Stomach smooth muscle (tissue), 2 donors: Measurements from ENCODE around the gene ENTPD7.
A peak's percentile ranks its signal among the peaks of the same experiment; 100 is the strongest.

Source experiments
- H3K27ac ChIP-seq: one replicate; pipeline ENCODE4 v1.7.0; 2013; ENCODE audit warnings: mild to moderate bottlenecking, low read length, inconsistent platforms
- H3K27me3 ChIP-seq, 2 donors: one replicate each; pipeline ENCODE4 v1.7.0; 2013; ENCODE audit warnings: low read length in 2 of 2; ENCODE audit not compliant: insufficient read depth in 2 of 2, control insufficient read depth in 1 of 2
- H3K36me3 ChIP-seq, 2 donors: one replicate each; pipeline ENCODE4 v1.7.0; 2013; ENCODE audit warnings: low read length in 2 of 2; ENCODE audit not compliant: control insufficient read depth in 2 of 2, insufficient read depth in 2 of 2
- H3K4me1 ChIP-seq: one replicate; pipeline ENCODE4 v1.7.0; 2013; ENCODE audit warnings: low read length; ENCODE audit not compliant: control insufficient read depth, insufficient read depth
- H3K4me3 ChIP-seq, 2 donors: one replicate each; pipeline ENCODE4 v1.7.0; 2013; ENCODE audit warnings: low read length in 2 of 2
- H3K9ac ChIP-seq, 2 donors: one replicate each; pipeline ENCODE4 v1.7.0; 2013; ENCODE audit warnings: low read length in 2 of 2, mild to moderate bottlenecking in 1 of 2
- H3K9me3 ChIP-seq, 2 donors: one replicate each; pipeline ENCODE4 v1.7.0; 2013; ENCODE audit warnings: low read length in 2 of 2; ENCODE audit not compliant: control insufficient read depth in 2 of 2
- donor health status: healthy.
- donor health status: Pancreatic carcinoma.

Gene ENTPD7

DNA sequence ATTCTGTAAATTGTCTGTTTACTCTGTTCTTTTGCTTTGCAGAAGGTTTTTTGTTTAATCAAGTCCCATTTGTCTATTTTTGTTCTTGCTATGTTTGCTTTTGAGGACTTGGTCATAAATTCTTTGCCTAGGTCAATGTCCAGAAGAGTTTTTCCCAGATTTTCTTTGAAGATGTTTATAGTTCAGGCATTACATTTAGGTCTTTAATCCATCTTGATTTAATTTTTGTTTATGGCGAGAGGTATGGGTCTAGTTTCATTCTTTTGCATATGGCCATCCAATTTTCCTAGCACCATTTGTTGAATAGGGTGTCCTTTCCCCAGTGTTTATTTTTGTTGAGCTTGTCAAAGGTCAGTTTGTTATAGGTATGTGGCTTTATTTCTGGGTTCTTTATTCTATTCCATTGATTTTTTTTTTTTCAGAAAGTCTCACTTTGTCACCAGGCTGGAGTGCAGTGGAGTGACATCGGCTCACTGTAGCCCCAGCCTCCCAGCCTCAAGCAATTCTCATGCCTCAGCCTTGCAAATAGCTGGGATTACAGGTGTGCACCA lies 11.6 kb upstream of the ENTPD7 start:
- Histone ChIP-seq H3K27me3 (peaks cover 0 to 7% of the 10 kb centered on the region in 2 donors), H3K4me1 (no peaks in the 10 kb centered on the region), H3K4me3 (no peak overlapping the region), H3K36me3 (no peaks in the 10 kb centered on the region), H3K9me3 (no peaks in the 10 kb centered on the region), H3K27ac (no peak overlapping the region), H3K9ac (no peak overlapping the region)

DNA sequence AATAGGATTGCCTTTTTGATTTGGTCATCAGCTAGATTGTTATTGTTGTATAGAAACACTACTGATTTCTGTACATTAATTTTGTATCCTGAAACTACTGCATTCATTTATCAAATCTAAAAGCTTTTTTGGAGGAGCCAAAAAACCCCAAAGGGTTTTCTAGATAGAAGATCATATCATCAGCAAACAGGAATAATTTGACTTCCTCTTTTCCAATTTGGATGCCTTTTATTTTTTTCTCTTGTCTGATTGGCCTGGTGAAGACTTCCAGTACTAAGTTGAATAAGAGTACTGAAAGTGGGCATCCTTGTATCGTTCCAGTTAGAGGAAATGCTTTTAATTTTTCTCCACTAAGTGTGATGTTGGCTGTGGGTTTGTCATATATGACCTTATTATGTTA lies 10.6 kb upstream of the ENTPD7 start:
- H3K9me3 ChIP-seq: no peaks in the 10 kb centered on the region
- H3K27ac ChIP-seq: no peak overlapping the region
- no peak overlapping the region for H3K9ac ChIP-seq
- H3K27me3 ChIP-seq: peaks cover 0 to 7% of the 10 kb centered on the region in 2 donors
- H3K4me1 ChIP-seq: no peaks in the 10 kb centered on the region
- no peaks in the 10 kb centered on the region for H3K36me3 ChIP-seq
- no peak overlapping the region for H3K4me3 ChIP-seq

DNA sequence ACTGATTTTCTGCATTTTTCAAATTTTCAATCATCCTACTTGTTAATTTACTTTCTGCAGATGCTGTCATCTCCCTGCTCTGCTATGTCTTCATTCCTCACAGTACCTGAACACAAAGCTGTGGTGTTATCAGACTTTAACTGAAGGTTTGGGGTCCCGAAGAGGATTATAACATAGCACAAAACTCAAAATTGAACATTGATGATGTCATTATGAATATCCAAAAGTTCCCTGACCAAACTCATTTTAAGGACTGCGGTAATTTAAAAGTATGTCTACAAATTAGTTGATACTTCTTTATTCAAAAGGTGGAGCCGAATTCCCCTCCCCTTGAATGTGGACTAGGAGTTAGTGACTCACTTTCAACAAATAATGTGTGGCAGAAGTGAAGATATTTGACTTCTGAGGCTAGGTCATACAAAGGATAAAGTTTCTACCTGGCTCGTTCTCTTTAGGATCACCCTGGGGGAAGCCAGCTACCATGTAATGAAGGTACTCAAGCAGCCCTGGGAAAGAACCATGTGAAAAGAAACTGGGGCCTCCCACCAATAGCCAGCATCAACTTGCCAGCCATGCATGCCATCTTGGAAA lies 6.4 kb upstream of the ENTPD7 start:
- no peaks in the 10 kb centered on the region for H3K9me3 ChIP-seq
- no peak overlapping the region for H3K9ac ChIP-seq
- no peak overlapping the region for H3K27ac ChIP-seq
- no peaks in the 10 kb centered on the region for H3K36me3 ChIP-seq
- peaks cover 0 to 7% of the 10 kb centered on the region in 2 donors for H3K27me3 ChIP-seq
- H3K4me1 ChIP-seq: no peaks in the 10 kb centered on the region
- no peak overlapping the region for H3K4me3 ChIP-seq

DNA sequence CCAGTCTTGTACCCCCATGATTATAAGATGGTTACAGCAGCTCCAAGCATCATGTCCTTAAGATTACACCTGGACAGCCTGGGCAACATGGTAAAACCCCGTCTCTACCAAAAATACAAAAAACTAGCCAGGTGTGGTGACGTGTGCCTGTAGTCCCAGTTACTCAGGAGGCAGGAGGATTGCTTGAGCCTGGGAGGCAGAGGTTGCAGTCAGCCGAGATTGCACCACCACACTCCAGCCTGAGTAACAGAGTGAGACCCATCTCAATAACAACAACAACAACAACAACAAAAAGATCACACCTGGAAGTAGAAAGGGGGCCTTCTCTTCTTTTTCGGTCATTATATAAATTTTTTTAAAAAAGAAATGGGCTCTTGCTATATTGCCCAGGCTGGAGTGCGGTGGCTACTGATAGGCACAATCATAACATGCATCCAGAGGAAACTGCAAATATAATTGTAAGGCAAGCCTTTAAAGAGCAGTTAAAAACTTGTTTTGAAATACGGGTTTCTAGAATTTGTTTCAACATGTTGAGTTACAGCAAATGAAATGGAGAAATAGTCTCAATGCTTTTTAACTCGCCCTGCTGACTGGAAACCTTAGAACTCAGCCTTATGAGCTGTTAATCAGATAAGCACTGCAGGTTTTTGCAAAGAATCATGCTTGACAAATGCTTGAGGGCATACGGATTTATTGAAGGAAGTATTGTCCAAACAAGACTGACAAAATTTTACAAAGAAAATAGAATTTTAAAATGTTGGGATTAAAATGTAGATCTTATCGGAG lies 4.7 kb upstream of the ENTPD7 start:
- no peak overlapping the region for H3K27ac ChIP-seq
- no peak overlapping the region for H3K4me3 ChIP-seq
- no peak overlapping the region for H3K9ac ChIP-seq
- H3K36me3 ChIP-seq: no peaks in the 10 kb centered on the region
- no peaks in the 10 kb centered on the region for H3K9me3 ChIP-seq
- H3K4me1 ChIP-seq: peaks cover 7% of the 10 kb centered on the region
- peaks cover 0 to 7% of the 10 kb centered on the region in 2 donors for H3K27me3 ChIP-seq

DNA sequence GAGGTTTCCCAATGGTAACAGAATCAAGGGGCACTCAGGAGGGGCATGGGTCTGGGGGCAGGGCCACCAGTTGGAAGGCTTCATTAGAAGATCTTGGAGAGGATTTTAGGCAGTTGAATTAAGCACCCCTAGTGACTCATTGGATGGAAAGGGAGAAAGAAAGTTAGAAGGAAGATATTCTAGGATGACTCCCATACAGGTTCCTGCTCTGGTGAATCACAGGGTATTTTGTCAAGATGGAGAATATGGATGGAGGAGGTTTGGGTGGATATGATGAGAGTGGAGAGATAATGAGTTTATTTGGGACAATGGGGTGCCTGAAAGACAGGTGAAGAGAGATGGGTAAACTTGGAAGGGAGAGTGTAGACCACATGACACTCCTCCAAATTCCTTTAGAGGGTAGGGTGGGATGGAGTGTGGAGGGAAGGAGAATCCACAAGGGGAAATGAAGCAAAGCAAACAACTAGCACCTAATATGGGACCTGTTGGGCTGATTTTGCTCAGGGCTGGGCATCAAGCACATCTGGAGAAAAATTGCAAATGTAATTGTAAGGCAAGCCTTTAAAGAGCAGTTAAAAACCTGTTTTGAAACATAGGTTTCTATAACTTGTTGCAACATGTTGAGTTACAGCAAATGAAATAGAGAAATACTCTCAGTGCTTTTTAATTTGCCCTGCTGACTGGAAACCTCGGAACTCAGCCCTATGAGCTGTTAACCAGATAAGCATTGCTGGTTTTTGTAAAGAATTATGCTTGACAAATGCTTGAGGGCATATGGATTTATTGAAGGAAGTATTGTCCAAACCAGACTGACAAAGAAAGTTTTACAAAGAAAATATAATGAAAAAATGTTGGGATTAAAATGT lies 2.9 kb upstream of the ENTPD7 start:
- Histone ChIP-seq H3K27ac (no peak overlapping the region), H3K9ac (no peak overlapping the region), H3K36me3 (no peaks in the 10 kb centered on the region), H3K27me3 (peaks cover 0 to 4% of the 10 kb centered on the region in 2 donors), H3K9me3 (no peaks in the 10 kb centered on the region), H3K4me1 (peaks cover 11% of the 10 kb centered on the region), H3K4me3 (no peak overlapping the region)

DNA sequence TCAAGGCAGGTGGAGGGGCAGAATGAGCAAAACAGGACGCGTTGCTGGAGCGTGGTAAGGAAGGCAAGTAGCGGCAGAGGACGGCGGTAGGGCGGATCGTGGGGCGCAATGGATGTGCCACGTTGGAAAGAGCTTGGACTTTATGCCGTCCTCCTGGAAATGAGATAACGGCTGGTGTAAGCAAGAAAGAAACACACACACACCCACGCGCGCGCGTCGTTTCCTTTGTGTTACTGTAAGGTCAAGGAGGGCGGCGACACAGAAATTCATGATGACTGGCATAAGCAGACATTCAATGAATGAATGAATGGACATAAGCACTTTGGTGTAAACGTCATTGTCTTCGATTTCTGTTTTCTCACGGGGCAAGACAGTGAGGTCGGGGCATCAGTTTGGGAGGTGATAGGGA lies 683 bp upstream of the ENTPD7 start:
- peak overlapping the region; percentile 92 for H3K4me3 ChIP-seq
- H3K27me3 ChIP-seq: no peaks in the 10 kb centered on the region
- peaks cover 11% of the 10 kb centered on the region for H3K4me1 ChIP-seq
- H3K27ac ChIP-seq: no peak overlapping the region
- no peaks in the 10 kb centered on the region for H3K9me3 ChIP-seq
- no peaks in the 10 kb centered on the region for H3K36me3 ChIP-seq
- H3K9ac ChIP-seq: peak overlapping the region; percentile 50 to 71

DNA sequence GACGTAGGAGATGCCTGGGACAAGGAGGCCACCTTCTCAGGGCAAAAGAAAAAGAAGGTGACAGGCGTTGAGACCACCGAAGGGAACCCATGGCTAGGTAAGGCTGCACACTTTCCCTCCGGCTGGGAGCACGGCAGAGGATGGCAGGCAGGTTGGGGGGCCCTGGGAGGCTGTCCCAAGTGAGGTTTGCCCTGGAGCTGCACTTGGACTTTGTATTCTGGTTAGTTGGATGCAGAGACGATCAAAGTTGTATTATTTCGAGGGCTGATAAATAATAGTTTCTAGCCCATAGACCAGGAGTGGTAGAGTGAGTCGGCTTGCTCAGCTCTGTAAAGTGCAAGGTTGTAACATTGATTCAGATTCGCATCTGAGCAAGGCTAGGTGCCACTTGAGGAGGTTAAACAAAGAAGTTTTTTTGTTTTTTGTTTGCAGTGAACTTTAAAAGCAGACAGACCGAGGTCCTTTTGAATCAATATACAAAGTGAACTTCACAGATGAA lies 608 bp downstream of the ENTPD7 start:
- Histone ChIP-seq H3K36me3 (no peaks in the 10 kb centered on the region), H3K27ac (no peak overlapping the region), H3K9me3 (no peaks in the 10 kb centered on the region), H3K4me3 (peak overlapping the region; percentile 92), H3K27me3 (no peaks in the 10 kb centered on the region), H3K4me1 (peaks cover 11% of the 10 kb centered on the region), H3K9ac (peak overlapping the region; percentile 74 to 86)

DNA sequence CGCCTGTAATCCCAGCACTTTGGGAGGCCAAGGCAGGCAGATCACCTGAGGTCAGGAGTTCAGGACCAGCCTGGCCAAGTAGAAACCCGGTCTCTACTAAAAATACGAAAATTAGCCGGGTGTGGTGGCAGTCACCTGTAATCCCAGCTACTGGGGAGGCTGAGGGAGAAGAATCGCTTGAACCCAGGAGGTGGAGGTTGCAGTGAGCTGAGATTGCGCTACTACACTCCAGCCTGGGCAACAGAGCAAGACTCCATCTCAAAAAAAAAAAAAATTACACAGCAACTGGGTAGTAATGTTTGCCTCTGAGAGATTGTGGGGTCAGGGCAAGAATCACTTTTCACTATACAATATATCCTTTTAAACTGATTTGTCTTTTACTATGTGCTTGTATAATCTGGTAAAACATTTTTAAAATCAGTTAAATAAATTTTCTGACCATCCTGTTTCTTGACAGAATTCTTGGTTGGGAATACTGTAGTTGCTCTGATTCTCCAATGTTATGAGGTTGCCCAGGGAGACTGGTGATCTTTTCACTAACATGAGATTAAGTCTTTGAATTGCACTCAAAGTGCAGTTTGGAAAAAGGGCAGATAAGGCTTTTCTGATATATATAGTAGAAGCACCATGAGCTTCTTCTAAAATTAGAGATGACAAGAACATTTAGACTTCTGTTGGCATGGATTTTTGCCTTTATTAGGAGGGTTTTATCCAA lies 1.5 kb downstream of the ENTPD7 start:
- Histone ChIP-seq H3K4me1 (peaks cover 11% of the 10 kb centered on the region), H3K4me3 (no peak overlapping the region)

DNA sequence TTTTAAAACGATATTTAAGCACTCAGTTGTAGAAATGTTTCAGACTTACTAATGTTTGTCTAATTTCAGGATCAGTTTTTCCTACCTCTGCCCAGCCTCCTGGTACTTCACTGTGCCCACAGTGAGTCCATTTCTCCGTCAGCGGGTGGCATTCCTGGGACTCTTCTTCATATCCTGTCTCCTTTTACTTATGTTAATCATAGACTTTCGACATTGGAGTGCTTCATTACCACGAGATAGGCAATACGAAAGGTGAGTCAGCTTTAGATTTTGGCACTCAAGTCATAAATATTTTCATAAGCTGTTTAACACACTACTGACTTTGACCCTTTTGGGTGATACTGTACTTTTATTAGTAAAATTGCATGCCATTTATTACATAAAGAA lies 2.1 kb downstream of the ENTPD7 start:
- Histone ChIP-seq H3K9ac (no peak overlapping the region), H3K4me1 (peaks cover 11% of the 10 kb centered on the region), H3K27ac (no peak overlapping the region), H3K4me3 (no peak overlapping the region), H3K27me3 (no peaks in the 10 kb centered on the region), H3K9me3 (no peaks in the 10 kb centered on the region), H3K36me3 (no peaks in the 10 kb centered on the region)

More for the DNA sequence above, 1.5 kb downstream of the ENTPD7 start:
- Histone ChIP-seq H3K9ac (no peak overlapping the region), H3K9me3 (no peaks in the 10 kb centered on the region), H3K27me3 (no peaks in the 10 kb centered on the region), H3K27ac (no peak overlapping the region), H3K36me3 (no peaks in the 10 kb centered on the region)

DNA sequence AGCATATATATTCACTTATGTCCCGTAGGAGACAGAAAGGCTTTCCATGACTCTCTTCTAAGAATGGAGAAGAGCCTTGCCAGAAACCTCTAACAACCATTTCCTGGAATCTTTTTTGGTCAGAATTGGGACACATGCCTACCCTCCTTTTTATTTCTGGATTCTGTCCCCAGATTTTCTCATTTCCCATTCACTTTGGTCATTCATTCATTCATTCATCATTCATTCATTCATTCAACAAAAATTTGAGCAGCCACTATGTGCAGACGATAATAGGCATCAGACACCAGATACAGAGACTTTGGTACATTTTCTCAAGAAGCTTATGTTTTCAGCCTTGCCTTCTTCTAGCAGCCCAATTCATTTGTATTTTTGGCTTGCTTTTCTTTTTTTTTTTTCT lies 6.0 kb downstream of the ENTPD7 start:
- Histone ChIP-seq H3K27ac (no peak overlapping the region), H3K36me3 (no peaks in the 10 kb centered on the region)

More for the DNA sequence above, 6.0 kb downstream of the ENTPD7 start:
- no peaks in the 10 kb centered on the region for H3K9me3 ChIP-seq
- no peak overlapping the region for H3K4me3 ChIP-seq
- H3K27me3 ChIP-seq: no peaks in the 10 kb centered on the region
- no peaks in the 10 kb centered on the region for H3K4me1 ChIP-seq
- H3K9ac ChIP-seq: no peak overlapping the region
